Body of pancreas (tissue), 4 donors: Measurements from ENCODE around the gene BACH2. TPM values are rescaled to one million over a fixed set of nuclear protein-coding genes. Genes with fewer than 3 reads are reported as not detected.

Experiments used
- ATAC-seq: fragments of 150-250 bp; one replicate; pipeline ENCODE4 v1.9.1; 2016
- DNase-seq, 4 donors: peaks; one replicate each; pipeline ENCODE4 v3.0.0-alpha.2; 2019
- H3K27ac ChIP-seq, 4 donors: fragments of 200-600 bp; sonication (generic); 1 replicate in 3 of 4; 2 replicates in 1 of 4; pipeline versions ENCODE4 v1.5.1 to v1.6.1; 2016 to 2019; ENCODE audit warnings: mild to moderate bottlenecking in 1 of 4, mixed read lengths in 1 of 4, moderate library complexity in 1 of 4
- H3K27me3 ChIP-seq, 2 donors: fragments of 200-600 bp; sonication (generic); one replicate each; pipeline ENCODE4 v1.6.0; 2016; ENCODE audit warnings: mild to moderate bottlenecking in 1 of 2
- H3K36me3 ChIP-seq, 2 donors: fragments of 200-600 bp; sonication (generic); replicated peaks in 1 of 2; 2 replicates each; pipeline ENCODE4 v1.5.1; 2016; ENCODE audit warnings: low read depth in 2 of 2; ENCODE audit not compliant: insufficient read depth in 1 of 2
- H3K4me1 ChIP-seq: fragments of 200-600 bp; sonication (generic); one replicate; pipeline ENCODE4 v1.6.0; 2016
- H3K4me3 ChIP-seq, 2 donors: fragments of 200-600 bp; sonication (generic); 1 replicate in 1 of 2; 2 replicates in 1 of 2; pipeline ENCODE4 v1.5.1; 2016 to 2019
- H3K9me3 ChIP-seq, 3 donors: fragments of 200-600 bp; sonication (generic); 1 replicate in 2 of 3; 2 replicates in 1 of 3; pipeline ENCODE4 v1.5.1; 2016
- POLR2A ChIP-seq, 3 donors: fragments of 450-650 bp; IDR thresholded peaks; one replicate each; pipeline ENCODE4 v1.6.1; 2016; ENCODE audit warnings: antibody characterized with exemption in 3 of 3, mild to moderate bottlenecking in 2 of 3
- WGBS, 2 donors: methylation state at CpG; one replicate each; pipeline ENCODE4 v1.1.5; 2017; 5-methylcytosine and 5-hydroxymethylcytosine counted together
- intact Hi-C: fragments of 100-400 bp; cut with DNase I; formaldehyde crosslinking; loops from one replicate; pipeline ENCODE4 v1.15.1; 2023
- total RNA-seq, 2 donors: library from RNA; depleted of rRNA; stranded (reverse); fragments of >200 nt; gene quantifications; one replicate each; pipeline ENCODE4 v1.1.0, GENCODE V29; 2016
- TF ChIP-seq, protein P1 (sequence below), 7 experiments: fragments of 450-650 bp in 4 of 7; fragments of 200-600 bp in 3 of 7; sonication (generic) in 3 of 7; IDR thresholded peaks; one replicate each; pipeline ENCODE4 v1.5.1; 2016 to 2019; ENCODE audit warnings: antibody characterized with exemption in 7 of 7

The BACH2 gene
- total RNA-seq, 2 donors from 2014 or later, result 2.1 to 3.3 TPM

DNA sequence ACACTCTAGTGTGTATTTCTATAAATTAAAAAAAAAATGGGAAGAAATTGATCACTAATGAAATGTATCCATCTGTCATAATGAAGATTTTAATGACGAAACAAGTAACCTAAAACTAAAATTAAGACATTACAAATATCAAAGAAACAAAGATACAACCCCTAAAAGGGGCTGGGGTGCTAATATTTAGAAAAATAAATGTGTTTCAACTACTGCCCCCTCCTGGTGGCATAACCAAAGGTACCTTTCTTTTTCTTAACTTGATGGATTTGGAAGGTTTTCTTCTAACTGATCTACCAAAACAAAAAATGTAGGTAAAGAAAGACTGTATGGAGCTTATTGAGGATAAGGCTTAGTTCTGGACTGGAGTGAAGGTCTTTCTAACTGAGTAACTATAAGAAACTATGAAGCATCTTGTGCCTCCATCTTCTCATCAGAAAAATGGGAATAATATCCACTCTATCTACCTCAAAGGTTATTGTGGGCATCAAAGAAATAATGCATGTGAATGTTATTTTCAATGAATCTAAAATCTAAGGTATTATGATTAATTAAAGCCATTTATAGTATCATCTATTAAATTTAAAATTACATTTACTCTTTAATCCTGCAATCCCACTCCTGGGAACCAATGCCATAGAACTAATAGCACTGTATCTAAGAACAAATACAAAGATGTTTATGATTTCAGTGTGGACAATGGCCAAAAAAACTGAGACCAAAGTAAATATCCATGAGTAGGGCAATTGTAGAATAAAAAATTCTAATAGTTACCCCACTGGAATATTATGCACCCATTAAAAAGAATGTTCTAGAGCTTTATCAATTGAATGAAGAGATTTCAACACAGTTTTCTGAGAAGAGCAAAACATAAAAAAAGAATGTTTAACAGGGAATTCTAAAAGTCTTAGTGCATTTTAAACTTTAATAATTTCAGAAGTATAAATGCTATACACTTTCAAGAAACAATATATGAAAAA is 117.2 kb downstream of the BACH2 start:
- Histone ChIP-seq H3K27me3 (no peaks in the 10 kb centered on the region), H3K36me3 (no peaks in the 10 kb centered on the region), H3K9me3 (no peaks in the 10 kb centered on the region), H3K4me3 (no peak overlapping the region), H3K27ac (no peak overlapping the region), H3K4me1 (peaks cover 30% of the 10 kb centered on the region)
- WGBS, 2 donors, result 90 to 96% methylated on average over 1 of the region's 1 CpG
- no peak for DNase-seq
- ATAC-seq, result no peak
- intact Hi-C loops, result no loop called here
- TF ChIP-seq POLR2A (IDR thresholded peaks at IDR 0.05), result no peak
- TF ChIP-seq, protein P1, sequence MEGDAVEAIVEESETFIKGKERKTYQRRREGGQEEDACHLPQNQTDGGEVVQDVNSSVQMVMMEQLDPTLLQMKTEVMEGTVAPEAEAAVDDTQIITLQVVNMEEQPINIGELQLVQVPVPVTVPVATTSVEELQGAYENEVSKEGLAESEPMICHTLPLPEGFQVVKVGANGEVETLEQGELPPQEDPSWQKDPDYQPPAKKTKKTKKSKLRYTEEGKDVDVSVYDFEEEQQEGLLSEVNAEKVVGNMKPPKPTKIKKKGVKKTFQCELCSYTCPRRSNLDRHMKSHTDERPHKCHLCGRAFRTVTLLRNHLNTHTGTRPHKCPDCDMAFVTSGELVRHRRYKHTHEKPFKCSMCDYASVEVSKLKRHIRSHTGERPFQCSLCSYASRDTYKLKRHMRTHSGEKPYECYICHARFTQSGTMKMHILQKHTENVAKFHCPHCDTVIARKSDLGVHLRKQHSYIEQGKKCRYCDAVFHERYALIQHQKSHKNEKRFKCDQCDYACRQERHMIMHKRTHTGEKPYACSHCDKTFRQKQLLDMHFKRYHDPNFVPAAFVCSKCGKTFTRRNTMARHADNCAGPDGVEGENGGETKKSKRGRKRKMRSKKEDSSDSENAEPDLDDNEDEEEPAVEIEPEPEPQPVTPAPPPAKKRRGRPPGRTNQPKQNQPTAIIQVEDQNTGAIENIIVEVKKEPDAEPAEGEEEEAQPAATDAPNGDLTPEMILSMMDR (IDR thresholded peaks at IDR 0.05), result peak in 6 of 7 experiments; percentile 4 to 35 (median 18)

GRCh38 chr6:90178384-90178855 is 118.2 kb downstream of the BACH2 start:
- ATAC-seq (peak; percentile 35), DNase-seq (no peak)
- Histone ChIP-seq H3K36me3 (no peaks in the 10 kb centered on the region), H3K4me3 (no peak overlapping the region), H3K4me1 (peaks cover 19% of the 10 kb centered on the region), H3K27me3 (no peaks in the 10 kb centered on the region), H3K9me3 (no peaks in the 10 kb centered on the region), H3K27ac (no peak overlapping the region)
- intact Hi-C loops, result no loop called here
- 33 to 34% methylated on average over 4 of the region's 4 CpGs for WGBS, 2 donors
- TF ChIP-seq POLR2A (IDR thresholded peaks at IDR 0.05), result no peak
- TF ChIP-seq, protein P1 (IDR thresholded peaks at IDR 0.05), result no peak

DNA sequence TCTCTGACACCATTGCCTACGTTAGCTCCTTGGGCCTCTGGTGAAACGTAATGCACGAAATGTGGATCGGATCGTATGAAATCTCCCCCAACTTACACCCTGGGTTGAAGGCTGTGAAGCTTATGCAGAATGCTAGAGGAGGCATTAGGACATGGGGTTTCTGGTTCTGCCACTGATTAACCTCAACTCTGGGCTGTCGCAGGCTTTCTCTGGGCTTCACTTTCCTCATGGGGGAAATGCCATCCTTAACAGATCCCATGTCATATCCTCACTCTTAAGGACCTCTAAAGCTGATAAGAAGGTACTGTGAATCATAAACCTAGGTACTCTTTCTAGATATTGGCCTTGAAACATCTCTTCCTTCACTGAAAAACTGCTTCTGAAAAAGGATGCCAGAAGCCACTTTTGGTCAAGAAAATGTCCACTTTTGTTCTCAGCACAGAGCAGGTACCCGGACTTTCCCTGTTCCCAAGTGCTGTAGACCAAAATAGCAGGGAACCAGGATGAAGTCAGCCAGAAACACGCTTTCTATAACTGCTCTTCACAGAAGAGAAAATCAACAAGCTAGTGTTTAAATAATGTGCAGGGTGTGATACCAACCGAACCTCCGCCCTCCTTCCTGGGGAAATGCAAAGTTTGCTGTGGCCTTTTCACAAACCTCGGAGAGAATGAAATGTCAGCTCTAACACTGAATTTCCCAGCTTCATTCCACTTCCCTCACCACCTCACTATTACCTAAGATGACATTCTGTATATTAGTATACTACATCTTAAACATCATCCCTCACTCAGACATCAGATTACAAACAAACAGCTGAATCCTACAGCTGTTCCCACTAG is 118.9 kb downstream of the BACH2 start:
- TF ChIP-seq POLR2A (IDR thresholded peaks at IDR 0.05), result no peak
- TF ChIP-seq, protein P1 (IDR thresholded peaks at IDR 0.05), result no peak
- Histone ChIP-seq H3K4me3 (no peak overlapping the region), H3K27me3 (no peaks in the 10 kb centered on the region), H3K4me1 (peaks cover 12% of the 10 kb centered on the region), H3K36me3 (no peaks in the 10 kb centered on the region), H3K9me3 (no peaks in the 10 kb centered on the region), H3K27ac (no peak overlapping the region)
- WGBS, 2 donors, result 64 to 66% methylated on average over 11 of the region's 11 CpGs
- DNase-seq, result no peak
- no peak for ATAC-seq
- intact Hi-C loops, result no loop called here

GRCh38 chr6:90175627-90176538 is 120.8 kb downstream of the BACH2 start:
- DNase-seq (no peak), ATAC-seq (no peak)
- Histone ChIP-seq H3K27me3 (no peaks in the 10 kb centered on the region), H3K4me3 (no peak overlapping the region), H3K36me3 (no peaks in the 10 kb centered on the region), H3K4me1 (peaks cover 12% of the 10 kb centered on the region), H3K27ac (no peak overlapping the region), H3K9me3 (no peaks in the 10 kb centered on the region)
- 80 to 82% methylated on average over 8 of the region's 8 CpGs for WGBS, 2 donors
- no peak for TF ChIP-seq POLR2A (IDR thresholded peaks at IDR 0.05)
- TF ChIP-seq, protein P1 (IDR thresholded peaks at IDR 0.05), result no peak
- intact Hi-C loops, result no loop called here
